Inferior parietal cortex (tissue), 1 donor: Measurements from ENCODE around the gene TMEM161B.
"Not testable (repeated sequence)": the region's sequence is repeated elsewhere in the genome, so short reads cannot be mapped to it uniquely, and the experiment has no call there.

Experiments
- DNase-seq: peaks from one replicate; pipeline ENCODE4 v3.0.0-alpha.2; 2016; ENCODE audit errors: extremely low spot score

The TMEM161B gene

DNA sequence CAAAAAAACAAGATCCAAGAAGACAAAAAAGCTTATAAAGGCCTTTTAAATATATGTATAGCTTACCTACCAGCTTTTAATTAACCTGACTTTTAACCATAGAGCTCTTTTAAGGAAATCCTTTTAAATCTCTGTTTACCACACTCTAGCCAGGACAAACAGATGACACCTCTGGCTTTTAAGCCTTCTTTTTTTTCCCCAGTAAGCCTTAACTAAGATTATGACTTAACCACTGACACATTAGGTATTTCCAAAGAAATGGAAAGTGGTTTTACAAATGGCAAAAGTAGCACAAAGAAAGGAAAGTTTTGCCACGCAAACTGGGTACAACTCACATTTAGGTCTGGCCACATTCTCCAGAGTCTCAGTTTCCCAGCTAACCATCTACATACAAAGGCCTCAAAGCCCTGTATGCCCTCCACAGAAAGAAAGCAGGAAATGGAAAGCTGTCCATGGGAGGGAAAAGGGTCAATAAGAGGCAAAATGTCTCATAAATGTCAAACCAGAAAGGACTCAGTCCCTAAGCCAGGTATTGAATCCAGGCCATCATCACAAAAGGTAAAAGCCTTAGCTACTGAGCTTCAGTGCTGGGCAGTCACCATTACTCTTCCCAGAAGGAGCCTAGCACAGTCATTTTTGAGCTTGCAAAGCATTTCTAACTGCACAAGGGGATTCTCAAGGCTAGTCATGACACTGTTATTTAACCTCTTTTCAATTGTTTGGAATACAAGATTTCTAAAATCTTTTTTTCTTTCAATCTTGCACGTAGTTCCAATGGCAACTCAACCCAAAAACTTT is 19.7 kb downstream of the TMEM161B start:
- DNase-seq: no peak

DNA sequence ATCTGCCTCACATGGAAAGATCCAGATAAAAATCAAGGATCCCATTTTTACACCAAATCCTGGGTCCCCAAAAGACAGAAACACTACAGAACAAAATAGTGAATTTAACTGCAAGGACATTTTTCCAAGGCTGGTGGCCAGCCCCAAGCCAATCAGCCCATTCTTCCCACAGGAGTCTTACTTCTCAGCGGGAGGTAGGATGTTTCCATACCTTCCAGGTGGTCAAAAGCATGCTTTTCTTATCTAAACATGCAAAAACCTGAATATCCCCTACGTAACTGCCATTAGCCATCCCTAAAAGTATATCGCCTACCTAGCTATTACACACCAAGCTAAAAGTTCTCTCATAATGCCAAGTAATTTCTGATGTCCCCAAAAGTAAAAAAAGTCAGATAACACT is 20.6 kb downstream of the TMEM161B start:
- DNase-seq: no peak

DNA sequence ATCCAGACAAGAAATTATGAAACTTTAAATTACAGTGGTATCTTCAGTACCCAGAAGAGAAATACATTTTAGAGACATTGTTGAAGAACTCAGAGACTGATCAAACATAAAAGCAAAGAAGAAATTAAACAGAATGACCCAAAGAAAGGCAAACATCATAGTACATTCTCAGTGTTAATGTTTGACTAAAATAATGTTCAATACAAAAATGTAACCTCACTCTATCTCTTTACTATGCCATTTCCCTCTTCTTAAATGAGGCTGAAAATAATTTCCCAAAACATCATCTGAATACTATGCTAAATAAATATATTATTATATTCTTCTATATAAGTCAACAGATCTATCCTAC is 22.8 kb downstream of the TMEM161B start:
- DNase-seq: no peak

DNA sequence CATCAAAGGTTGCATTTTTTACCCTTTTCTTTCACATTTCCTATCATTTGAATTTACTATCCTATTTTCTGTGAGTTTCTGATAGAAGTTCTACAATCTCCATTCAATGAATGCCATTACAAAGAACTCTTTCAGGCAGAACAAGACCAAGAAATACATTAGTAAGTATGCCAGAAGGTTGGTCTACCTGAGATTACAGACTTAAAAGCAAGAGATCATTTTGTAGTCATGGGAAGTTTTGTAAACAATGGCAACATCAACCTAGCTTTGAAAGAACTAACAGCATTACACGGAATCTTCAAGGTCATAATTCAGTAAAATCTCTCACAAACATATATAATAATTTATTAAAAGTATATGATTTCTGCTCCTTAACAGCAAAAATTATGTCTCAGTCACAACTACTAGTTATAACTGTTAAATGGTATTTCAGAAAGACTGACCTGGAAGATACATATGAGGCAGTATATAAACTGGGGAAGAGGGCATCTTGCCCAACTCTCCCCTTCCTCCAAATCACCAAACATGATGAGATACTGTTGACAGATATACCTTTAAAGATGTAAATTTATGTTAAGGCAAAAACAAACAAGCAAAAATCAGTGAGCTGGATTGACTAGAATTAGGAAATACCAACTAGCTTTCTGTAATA is 23.3 kb downstream of the TMEM161B start:
- DNase-seq: no peak

DNA sequence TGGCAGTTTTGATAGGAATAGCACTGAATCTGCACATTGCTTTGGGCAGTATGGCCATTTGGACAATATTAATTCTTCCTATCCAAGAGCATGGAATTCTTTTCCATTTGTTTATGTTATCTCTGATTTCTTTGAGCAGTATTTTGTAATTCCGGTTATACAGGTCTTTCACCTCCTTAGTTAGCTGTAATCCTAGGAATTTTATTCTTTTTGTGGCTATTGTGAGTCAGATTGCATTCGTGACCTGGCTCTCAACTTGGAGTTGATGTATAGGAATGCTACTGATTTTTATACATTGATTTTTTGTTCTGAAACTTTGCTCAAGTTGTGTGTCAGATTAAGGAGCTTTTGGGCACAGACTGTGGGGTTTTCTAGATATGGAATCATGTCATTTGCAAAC is 24.0 kb downstream of the TMEM161B start:
- no peak for DNase-seq

DNA sequence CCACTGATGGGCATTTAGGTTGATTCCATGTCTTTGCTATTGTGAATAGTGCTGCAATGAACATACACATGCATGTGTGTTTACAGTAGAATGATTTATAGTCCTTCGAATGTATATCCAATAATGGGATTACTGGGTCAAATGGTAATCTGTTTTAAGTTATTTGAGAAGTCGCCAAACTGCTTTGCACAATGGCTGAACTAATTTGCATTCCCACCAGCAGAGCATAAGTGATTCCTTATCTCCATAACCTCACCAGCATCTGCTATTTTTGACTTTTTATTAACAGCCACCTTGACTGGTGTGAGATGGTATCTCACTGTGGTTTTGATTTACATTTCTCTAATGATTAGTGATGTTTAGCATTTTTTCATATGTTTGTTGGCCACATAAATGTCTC is 25.2 kb downstream of the TMEM161B start:
- not testable (repeated sequence) for DNase-seq

DNA sequence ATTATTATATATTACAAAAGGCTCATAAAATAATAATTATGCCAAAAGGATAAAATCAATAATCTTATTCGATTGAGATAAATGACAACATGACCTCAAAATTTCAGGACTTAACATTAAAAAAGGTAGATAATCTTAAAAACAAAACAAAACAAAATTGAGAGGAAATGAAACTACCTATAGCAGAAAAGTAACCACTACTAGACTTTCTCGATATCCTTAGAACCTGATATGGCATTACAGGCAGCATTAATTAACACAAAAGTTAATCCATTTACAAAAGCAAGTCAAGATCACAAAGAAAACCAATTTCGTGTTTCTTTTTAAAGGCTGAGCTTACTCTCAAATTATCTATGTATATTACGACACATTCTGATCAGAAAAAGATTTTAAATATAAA is 29.9 kb downstream of the TMEM161B start:
- no peak for DNase-seq

DNA sequence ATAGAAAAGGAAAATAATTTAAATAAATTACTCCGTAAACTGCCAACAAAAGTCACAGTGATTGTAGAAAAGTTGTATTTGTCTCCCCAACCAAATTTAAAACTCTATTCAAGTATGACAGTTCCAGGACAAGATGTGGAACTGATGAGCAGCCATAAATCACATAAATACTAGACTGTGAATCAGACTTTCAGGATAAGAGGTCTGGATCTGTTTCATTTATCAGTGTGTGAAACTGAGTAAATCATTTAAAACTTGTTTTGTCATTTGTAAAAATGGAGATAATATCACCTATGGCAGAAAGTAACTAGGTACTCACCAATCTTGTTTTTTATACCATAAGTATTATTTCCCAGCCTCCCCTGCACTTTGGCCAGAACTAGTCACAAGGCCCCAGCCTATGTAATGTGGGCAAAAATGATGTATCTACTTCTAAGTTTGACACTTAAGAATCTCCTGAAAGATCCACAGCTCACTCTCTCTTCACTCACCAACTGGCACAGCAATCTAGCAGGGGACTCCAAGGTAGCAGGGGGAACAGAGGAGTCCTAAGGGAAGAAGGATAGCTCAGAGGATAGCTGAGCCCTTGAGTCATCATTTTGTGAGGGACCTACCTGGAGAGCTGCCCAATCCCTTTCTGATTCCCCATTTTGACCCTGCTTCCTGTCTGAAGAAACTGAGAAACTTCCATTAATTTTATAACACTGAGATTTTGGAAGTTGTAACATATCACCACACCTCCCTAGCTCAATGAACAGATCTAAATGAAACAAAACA is 31.6 kb downstream of the TMEM161B start:
- DNase-seq: no peak

DNA sequence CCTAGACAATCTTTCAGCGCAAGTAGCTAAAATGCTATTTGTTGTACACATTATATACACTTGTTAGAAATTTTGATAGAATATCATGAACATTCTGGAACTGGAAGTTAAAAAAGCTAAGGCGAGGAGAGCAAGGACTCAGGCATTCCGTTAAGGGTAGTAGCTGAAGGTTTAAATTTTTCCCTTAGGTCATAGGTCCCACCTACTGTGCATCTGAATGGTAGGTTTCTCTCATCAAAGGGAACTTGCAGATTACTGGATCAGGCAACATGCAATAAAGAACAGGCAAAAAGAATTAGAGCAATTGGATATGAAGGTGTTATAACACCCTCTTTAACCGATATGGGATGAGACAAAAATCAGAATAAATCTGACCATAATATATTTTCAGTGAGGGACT is 32.8 kb downstream of the TMEM161B start:
- DNase-seq: no peak

DNA sequence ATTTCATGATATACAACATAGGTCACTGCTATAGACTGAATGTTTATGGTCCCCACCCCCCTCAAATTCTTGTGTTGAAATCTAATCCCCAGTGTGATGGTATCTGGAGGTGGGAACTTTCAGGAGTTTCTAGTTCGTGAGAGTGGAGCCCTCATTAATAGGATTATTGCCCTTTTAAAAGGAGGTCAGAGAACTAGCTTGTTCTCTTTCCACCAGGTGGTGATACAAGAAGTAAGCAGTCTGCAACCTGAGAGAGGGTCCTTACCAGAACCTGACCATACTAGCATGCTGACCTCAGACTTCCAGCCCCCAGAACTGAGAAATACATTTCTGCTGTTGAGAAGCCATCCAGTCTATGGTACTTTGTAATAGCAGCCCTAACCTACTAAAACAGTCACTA is 33.3 kb downstream of the TMEM161B start:
- DNase-seq: no peak

DNA sequence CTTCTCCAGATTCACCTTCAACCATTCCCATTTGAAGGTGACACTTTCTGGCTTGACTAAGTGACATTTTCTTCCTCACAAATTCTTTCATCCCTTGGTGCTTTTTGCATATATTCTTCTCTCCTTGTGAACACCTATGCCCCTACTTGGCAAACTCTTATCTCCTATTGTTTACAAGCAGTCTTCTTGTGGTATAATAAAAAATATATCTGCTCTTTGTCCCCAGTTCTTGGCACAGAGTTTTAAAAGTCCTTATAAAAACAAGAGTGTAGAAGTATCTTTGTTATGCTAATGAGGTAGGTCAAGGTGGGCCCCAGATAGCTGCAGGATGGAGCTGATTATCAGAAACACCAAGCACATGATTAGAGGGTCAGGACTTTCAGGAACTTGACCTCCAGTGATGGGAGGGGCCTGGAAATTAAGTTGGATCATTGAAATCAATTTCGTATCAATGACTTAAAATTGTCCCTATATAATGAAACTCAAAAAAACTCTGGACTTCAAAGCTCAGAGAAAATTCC is 38.0 kb downstream of the TMEM161B start:
- DNase-seq: no peak

DNA sequence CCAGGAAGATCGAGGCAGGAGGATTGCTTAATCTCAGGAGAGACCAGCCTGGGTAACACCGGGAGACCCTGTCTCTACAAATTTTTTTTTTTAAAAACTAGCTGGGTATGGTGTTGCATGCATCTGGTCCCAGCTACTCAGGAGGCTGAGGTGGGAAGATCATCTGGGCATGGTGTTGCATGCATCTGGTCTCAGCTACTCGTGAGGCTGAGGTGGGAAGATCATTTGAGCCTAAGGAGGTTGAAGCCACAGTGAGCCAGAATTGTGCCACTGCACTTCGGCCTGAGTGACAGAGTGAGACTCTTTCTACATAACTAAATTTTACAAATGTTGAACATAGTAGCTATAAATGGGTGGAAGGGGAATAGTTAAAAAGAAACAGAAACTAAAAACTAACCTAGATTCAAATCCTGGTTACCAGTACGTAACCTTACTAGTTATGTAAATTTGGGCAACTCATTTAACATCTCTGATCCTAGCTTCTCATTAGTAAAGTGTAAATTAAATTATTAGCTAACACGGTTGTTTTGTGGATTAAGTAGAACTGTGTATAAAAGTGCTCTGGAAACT is 41.7 kb downstream of the TMEM161B start:
- DNase-seq: no peak

DNA sequence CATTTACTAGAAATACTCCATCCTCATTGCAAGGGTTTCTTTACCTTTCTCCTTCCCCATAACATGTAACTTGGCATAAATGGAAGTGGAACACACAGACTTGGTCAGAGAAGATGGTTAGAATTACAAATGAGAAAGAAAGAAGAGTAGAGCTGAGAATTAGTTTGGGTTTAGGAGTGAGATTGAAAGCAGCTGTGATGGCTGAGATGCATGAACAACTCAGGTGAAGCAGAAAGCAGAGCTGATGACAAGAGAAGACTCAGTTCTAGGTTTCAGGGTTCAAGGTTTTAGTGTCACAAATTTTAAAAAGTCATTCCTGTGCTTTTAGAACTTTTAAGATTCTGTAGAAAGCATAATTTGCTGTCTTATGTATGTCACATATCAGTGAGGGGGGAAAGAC is 54.0 kb downstream of the TMEM161B start:
- DNase-seq: no peak

DNA sequence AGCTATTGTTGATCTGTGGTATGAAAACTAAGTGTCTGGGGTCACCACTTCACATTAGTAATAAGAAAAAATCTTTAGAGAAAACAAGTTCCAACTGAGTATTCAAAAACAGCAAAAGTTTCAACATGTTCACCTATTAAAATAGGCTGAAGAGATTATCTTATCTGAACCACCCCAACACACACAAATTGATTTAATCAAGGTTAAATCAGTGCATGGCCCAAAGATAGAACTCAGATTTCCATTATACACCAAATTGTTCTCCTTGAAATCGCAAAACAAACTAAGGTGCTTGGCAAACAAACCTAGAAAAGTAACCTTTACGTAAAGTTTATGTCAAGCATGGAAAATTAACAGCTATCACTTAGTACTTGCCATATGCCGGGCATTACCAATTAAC is 61.1 kb downstream of the TMEM161B start:
- DNase-seq: no peak

DNA sequence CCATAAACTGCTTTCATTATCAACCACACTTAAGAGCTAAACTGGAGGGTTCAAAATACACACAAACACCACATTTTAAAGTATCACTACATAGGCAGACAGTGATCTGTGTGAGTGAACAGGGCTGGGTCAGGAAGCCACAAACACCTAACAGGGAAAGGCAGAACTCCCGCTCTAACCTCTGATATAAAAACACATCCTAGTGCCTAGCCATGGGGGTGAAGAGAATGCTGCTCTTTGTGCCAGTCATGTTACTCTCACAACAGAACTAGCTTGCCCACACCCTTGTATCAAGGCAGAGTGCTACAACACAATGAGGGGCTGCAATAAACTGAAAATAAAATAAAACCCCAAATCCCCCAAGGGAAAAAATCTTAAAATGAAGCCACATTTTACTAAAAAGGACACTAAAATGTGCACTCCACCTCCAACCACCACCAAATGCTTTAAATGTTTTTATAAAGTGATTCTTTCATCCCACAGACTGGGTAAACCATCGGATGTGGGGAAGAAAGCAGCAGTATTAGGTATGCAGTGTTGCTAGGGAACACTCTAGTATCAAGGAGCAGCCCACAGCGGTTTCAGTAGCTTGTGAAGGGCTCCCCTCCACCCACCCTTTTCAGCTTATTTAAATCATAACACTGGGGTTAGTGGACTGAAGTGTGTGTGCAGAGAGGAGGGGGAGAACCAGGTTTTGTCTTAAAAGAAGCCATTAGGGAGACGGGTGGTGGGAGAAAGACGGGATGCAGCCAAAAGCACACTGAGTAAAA is 64.5 kb downstream of the TMEM161B start:
- no peak for DNase-seq

DNA sequence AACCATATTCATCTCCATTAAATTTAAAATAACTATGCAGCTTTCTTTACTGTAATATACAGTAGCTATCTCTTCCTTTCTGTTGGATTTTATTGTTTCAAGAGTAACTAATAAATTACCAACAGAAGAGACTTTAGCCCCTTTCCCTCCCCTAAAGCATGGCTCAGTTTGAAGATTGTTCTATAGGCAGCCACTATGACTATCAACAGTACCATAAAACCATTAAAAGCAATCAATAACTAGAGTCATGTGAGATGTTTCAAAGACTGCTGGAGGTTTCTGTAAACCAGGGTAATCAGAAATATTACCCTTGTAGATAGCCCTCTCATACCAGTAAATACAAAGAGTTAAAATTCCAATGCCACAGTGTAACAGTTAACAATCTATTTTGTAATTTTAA is 73.0 kb downstream of the TMEM161B start:
- no peak for DNase-seq

DNA sequence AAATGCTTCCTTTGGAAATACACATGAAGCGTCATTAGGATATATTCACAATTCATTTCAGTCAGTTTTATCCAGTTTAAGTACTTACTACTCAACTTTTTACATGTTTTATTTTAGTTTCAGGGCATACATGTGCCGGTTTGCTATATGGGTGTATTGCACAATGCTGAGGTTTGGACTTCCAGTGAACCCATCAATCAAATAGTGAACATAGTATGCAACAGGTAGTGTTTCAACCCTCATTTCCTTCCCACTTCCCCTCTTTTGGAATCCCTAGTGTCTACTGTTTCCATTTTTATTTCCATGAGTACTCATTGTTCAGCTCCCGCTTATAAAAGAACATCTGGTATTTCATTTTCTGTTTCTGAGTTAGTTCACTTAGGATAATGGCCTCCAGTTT is 74.7 kb downstream of the TMEM161B start:
- DNase-seq: no peak

DNA sequence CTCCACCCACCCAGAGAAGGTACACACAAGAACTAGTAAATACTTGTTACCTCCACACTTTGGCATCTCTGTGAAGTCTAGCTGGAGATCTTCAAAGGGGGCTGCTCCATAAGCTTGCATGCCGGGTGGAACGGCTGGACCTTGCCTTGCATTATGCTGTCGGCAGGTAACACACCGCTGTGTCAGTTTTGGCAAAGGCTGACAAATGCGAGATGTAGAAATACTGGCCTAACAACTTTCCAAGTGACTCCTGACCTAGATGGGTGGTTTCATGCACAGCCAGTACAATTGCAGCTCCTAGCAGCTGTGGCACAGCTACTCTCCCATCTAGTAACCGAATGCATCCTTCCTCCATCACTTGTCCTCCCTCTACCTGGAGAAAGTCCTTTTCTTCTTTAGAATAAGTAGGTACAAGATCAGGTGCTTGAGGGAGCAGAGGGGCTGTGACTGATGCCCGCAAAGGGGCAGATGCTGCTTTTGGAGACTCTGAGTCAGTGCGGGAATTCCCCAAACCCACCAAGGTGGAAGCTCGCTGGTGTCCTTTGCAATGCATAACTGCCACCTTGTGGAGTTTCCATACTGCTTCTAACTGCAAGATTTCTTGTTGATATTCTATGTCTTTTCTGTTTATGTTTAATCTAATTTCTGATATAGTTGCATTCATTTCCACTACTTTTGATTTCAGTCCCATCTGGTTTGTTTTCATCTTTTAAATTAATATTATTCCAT is 78.4 kb downstream of the TMEM161B start:
- peak; percentile 72 for DNase-seq

DNA sequence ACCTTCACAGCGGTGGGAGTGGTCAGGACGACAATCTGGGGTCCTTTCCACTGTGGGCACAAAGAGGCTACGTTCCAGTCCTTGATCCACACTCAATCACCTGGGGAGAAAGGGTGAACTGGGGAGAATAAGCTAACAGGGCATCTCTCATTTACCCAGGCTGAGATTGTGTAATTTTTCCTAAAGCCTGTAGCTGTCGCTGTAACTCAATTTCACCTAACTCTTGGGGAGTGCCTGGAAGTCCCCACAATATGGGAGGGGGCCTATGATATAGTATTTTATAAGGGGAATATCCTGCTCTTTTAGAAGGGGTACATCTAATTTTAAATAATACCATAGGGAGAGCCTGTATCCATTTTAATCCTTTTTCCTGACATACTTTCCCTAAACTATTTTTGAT is 79.2 kb downstream of the TMEM161B start:
- not testable (repeated sequence) for DNase-seq

DNA sequence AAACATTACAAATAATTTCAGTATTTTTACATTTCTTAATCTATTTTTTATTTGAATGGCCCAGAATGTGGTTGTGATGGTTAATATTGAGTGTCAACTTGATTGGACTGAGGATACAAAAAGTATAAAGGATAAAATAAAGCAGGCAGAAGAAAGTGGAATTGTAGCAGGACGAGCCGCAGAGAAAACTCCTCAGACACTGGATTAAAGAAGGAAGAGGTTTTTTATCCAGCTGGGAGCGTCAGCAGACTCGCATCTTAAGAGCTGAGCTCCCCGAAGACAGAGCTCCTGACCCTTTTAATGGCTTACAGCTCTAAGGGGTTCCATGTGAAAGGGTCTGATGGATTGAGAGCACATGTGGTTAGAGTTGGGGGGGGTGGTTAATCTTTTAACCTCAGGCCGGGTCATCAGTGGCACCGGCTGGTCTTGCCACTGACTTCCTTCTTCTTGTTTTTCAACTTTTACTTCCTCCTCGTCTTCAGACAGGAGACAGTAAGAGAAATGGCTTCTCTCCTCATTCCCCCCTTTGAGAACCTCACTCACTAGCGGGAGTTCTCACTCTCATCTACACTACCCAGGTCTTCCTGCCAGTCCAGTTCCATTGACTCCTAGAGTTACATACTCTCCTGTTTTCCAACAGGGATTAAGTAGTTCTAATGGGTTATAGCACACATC is 80.0 kb downstream of the TMEM161B start:
- DNase-seq: no peak
